ENCODE results near the gene DLK1.

DLK1 gene

DNA sequence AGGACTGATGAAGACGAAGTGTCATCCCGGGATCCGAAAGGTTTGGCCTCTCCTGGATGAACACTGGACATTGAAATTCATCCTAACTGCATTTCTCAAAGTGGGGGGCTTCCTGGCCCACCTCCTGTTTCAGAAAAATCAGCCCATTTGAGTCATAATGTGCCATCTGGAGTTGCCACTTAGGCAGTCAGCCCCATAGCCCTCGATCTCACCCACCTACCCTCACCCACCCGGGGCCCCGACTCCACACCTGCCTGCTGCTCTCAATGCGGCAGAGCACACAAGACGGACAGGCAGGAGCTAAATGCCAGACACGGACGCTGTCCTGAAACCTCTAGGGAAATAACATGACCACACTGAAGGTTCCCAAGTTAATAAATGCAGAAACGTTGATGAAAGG lies 12.6 kb downstream of the DLK1 start:
- Histone ChIP-seq H3K4me1 (ENCODE audit: control insufficient read depth in 1 of 2, insufficient read depth in 2 of 2, low read length in 2 of 2) (no peaks in the 10 kb centered on the region), H3K9me3 (ENCODE audit: control insufficient read depth in 1 of 2, low read length in 2 of 2) (no peaks in the 10 kb centered on the region), H3K27ac (ENCODE audit: low read depth, low read length) (no peak overlapping the region), H3K27me3 (ENCODE audit: control insufficient read depth in 1 of 2, insufficient read depth in 2 of 2, low read length in 2 of 2) (no peaks in the 10 kb centered on the region), H3K9ac (ENCODE audit: low read depth in 1 of 2, low read length in 2 of 2) (no peak overlapping the region), H3K4me3 (ENCODE audit: low read depth in 1 of 2, low read length in 2 of 2) (no peak overlapping the region), H3K36me3 (ENCODE audit: control insufficient read depth in 1 of 2, insufficient read depth in 2 of 2, low read length in 2 of 2) (no peaks in the 10 kb centered on the region)

DNA sequence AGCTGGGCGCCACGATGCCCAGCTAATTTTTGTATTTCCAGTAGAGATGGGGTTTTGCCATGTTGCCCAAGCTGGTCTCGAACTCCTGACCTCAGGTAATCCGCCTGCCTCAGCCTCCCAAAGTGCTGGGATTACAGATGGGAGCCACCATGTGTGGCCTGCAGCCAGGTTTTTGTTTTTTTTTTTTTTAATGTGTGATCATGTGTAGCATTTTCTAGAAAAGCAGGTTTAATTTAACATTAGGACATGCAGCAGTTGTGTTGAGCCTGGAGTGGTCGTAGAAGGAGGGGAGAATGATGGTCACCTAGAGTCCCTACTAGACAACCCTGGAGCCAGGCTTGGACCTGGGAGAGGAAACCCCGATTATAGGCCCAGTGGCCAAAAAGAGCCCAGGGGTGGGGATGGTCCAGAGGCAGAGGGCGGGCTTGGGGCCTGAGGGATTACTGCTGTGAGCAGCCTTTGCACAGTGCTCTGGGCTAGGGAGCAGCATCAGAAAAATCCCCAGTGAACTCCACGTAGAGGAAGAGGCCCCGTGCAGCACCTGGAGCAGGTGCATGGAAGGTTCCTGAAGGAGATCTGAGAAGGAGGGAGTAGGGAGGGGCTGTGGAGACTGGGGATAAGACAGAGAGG lies 13.6 kb downstream of the DLK1 start:
- Histone ChIP-seq H3K36me3 (ENCODE audit: control insufficient read depth in 1 of 2, insufficient read depth in 2 of 2, low read length in 2 of 2) (no peaks in the 10 kb centered on the region), H3K27ac (ENCODE audit: low read depth, low read length) (no peak overlapping the region), H3K9me3 (ENCODE audit: control insufficient read depth in 1 of 2, low read length in 2 of 2) (no peaks in the 10 kb centered on the region), H3K4me3 (ENCODE audit: low read depth in 1 of 2, low read length in 2 of 2) (no peak overlapping the region), H3K4me1 (ENCODE audit: control insufficient read depth in 1 of 2, insufficient read depth in 2 of 2, low read length in 2 of 2) (no peaks in the 10 kb centered on the region), H3K27me3 (ENCODE audit: control insufficient read depth in 1 of 2, insufficient read depth in 2 of 2, low read length in 2 of 2) (no peaks in the 10 kb centered on the region), H3K9ac (ENCODE audit: low read depth in 1 of 2, low read length in 2 of 2) (no peak overlapping the region)

DNA sequence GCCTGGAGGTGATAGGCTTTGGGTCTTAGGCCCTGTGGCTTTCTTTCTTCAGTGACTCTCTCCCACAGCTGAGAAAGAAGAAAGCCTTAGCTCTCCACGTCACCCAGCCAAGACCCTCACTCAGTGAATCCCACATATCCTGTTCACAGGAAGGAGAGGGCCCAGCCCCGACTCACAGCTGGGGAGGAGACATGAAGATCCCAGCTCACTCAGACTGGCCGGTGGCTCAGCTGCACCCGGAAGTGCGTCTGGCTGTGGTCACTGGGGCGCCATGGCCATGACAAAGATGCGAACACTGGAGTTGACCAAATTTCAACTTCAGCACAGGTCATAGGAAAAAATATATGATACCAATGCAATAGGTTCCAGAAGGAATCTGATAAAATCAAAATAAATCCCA lies 14.2 kb downstream of the DLK1 start:
- H3K27ac ChIP-seq (ENCODE audit: low read depth, low read length), result no peak overlapping the region
- no peaks in the 10 kb centered on the region for H3K9me3 ChIP-seq (ENCODE audit: control insufficient read depth in 1 of 2, low read length in 2 of 2)

GRCh38 chr14:100741966-100742365 lies 15.3 kb downstream of the DLK1 start:
- Histone ChIP-seq H3K9ac (ENCODE audit: low read depth in 1 of 2, low read length in 2 of 2) (no peak overlapping the region), H3K27me3 (ENCODE audit: control insufficient read depth in 1 of 2, insufficient read depth in 2 of 2, low read length in 2 of 2) (no peaks in the 10 kb centered on the region)

More for the DNA sequence above, 14.2 kb downstream of the DLK1 start:
- Histone ChIP-seq H3K4me3 (ENCODE audit: low read depth in 1 of 2, low read length in 2 of 2) (no peak overlapping the region), H3K36me3 (ENCODE audit: control insufficient read depth in 1 of 2, insufficient read depth in 2 of 2, low read length in 2 of 2) (no peaks in the 10 kb centered on the region), H3K27me3 (ENCODE audit: control insufficient read depth in 1 of 2, insufficient read depth in 2 of 2, low read length in 2 of 2) (no peaks in the 10 kb centered on the region), H3K9ac (ENCODE audit: low read depth in 1 of 2, low read length in 2 of 2) (no peak overlapping the region), H3K4me1 (ENCODE audit: control insufficient read depth in 1 of 2, insufficient read depth in 2 of 2, low read length in 2 of 2) (no peaks in the 10 kb centered on the region)

GRCh38 chr14:100746326-100746725 lies 19.6 kb downstream of the DLK1 start:
- Histone ChIP-seq H3K9me3 (ENCODE audit: control insufficient read depth in 1 of 2, low read length in 2 of 2) (no peaks in the 10 kb centered on the region), H3K36me3 (ENCODE audit: control insufficient read depth in 1 of 2, insufficient read depth in 2 of 2, low read length in 2 of 2) (no peaks in the 10 kb centered on the region), H3K27ac (ENCODE audit: low read depth, low read length) (no peak overlapping the region), H3K4me1 (ENCODE audit: control insufficient read depth in 1 of 2, insufficient read depth in 2 of 2, low read length in 2 of 2) (no peaks in the 10 kb centered on the region), H3K4me3 (ENCODE audit: low read depth in 1 of 2, low read length in 2 of 2) (no peak overlapping the region), H3K27me3 (ENCODE audit: control insufficient read depth in 1 of 2, insufficient read depth in 2 of 2, low read length in 2 of 2) (no peaks in the 10 kb centered on the region), H3K9ac (ENCODE audit: low read depth in 1 of 2, low read length in 2 of 2) (no peak overlapping the region)

More at GRCh38 chr14:100741966-100742365, 15.3 kb downstream of the DLK1 start:
- H3K4me1 ChIP-seq (ENCODE audit: control insufficient read depth in 1 of 2, insufficient read depth in 2 of 2, low read length in 2 of 2), result no peaks in the 10 kb centered on the region
- H3K36me3 ChIP-seq (ENCODE audit: control insufficient read depth in 1 of 2, insufficient read depth in 2 of 2, low read length in 2 of 2), result no peaks in the 10 kb centered on the region
- H3K4me3 ChIP-seq (ENCODE audit: low read depth in 1 of 2, low read length in 2 of 2), result no peak overlapping the region
- no peak overlapping the region for H3K27ac ChIP-seq (ENCODE audit: low read depth, low read length)
- no peaks in the 10 kb centered on the region for H3K9me3 ChIP-seq (ENCODE audit: control insufficient read depth in 1 of 2, low read length in 2 of 2)

GRCh38 chr14:100747021-100747586 lies 20.4 kb downstream of the DLK1 start:
- H3K36me3 ChIP-seq (ENCODE audit: control insufficient read depth in 1 of 2, insufficient read depth in 2 of 2, low read length in 2 of 2), result no peaks in the 10 kb centered on the region
- no peaks in the 10 kb centered on the region for H3K4me1 ChIP-seq (ENCODE audit: control insufficient read depth in 1 of 2, insufficient read depth in 2 of 2, low read length in 2 of 2)
- no peak overlapping the region for H3K9ac ChIP-seq (ENCODE audit: low read depth in 1 of 2, low read length in 2 of 2)
- no peak overlapping the region for H3K27ac ChIP-seq (ENCODE audit: low read depth, low read length)
- no peaks in the 10 kb centered on the region for H3K27me3 ChIP-seq (ENCODE audit: control insufficient read depth in 1 of 2, insufficient read depth in 2 of 2, low read length in 2 of 2)
- no peak overlapping the region for H3K4me3 ChIP-seq (ENCODE audit: low read depth in 1 of 2, low read length in 2 of 2)
- H3K9me3 ChIP-seq (ENCODE audit: control insufficient read depth in 1 of 2, low read length in 2 of 2), result no peaks in the 10 kb centered on the region

GRCh38 chr14:100747736-100748135 lies 21.0 kb downstream of the DLK1 start:
- Histone ChIP-seq H3K36me3 (ENCODE audit: control insufficient read depth in 1 of 2, insufficient read depth in 2 of 2, low read length in 2 of 2) (no peaks in the 10 kb centered on the region), H3K4me1 (ENCODE audit: control insufficient read depth in 1 of 2, insufficient read depth in 2 of 2, low read length in 2 of 2) (no peaks in the 10 kb centered on the region), H3K27me3 (ENCODE audit: control insufficient read depth in 1 of 2, insufficient read depth in 2 of 2, low read length in 2 of 2) (no peaks in the 10 kb centered on the region), H3K9ac (ENCODE audit: low read depth in 1 of 2, low read length in 2 of 2) (no peak overlapping the region), H3K9me3 (ENCODE audit: control insufficient read depth in 1 of 2, low read length in 2 of 2) (no peaks in the 10 kb centered on the region), H3K4me3 (ENCODE audit: low read depth in 1 of 2, low read length in 2 of 2) (no peak overlapping the region), H3K27ac (ENCODE audit: low read depth, low read length) (no peak overlapping the region)

DNA sequence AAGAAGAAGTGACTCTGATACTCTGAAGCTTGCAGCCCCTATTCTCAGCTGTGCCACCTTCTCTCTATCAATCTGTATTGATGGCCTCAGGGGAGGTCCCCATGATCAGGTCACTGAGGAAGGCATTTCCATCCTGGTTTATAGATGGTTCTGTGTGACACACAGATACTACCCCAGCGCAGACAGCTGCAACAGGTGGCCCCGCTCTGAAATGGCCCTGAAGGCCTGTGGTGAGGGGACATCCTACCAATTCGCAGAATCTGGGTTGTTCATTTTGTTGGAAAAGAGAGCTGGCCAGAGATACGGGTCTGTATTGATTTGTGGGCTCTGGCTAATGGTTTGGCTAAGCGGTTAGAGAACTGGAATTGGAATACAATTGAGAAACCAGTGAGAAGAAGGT lies 21.7 kb downstream of the DLK1 start:
- no peak overlapping the region for H3K9ac ChIP-seq (ENCODE audit: low read depth in 1 of 2, low read length in 2 of 2)
- no peaks in the 10 kb centered on the region for H3K9me3 ChIP-seq (ENCODE audit: control insufficient read depth in 1 of 2, low read length in 2 of 2)
- no peaks in the 10 kb centered on the region for H3K4me1 ChIP-seq (ENCODE audit: control insufficient read depth in 1 of 2, insufficient read depth in 2 of 2, low read length in 2 of 2)
- H3K36me3 ChIP-seq (ENCODE audit: control insufficient read depth in 1 of 2, insufficient read depth in 2 of 2, low read length in 2 of 2), result no peaks in the 10 kb centered on the region
- H3K27ac ChIP-seq (ENCODE audit: low read depth, low read length), result no peak overlapping the region
- H3K27me3 ChIP-seq (ENCODE audit: control insufficient read depth in 1 of 2, insufficient read depth in 2 of 2, low read length in 2 of 2), result no peaks in the 10 kb centered on the region
- H3K4me3 ChIP-seq (ENCODE audit: low read depth in 1 of 2, low read length in 2 of 2), result no peak overlapping the region

DNA sequence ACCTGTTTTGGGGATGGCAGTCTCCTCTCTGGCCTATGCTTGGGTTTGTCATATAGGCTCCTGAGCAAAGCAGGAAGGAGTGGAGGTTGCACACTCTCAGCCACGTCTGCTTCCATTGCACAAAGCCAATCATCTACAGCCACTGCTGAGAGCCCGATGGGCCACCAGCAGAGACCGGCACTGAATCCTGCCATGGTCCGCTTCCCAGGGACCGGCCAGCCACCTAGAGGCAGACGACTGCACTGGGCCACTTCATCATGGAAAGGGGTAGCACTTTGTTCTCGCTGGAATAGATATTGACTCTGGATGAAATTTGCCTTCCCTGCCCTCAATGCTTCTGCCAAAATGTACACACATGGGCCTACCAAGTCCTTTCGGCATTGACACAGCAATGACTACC lies 22.3 kb downstream of the DLK1 start:
- Histone ChIP-seq H3K27me3 (ENCODE audit: control insufficient read depth in 1 of 2, insufficient read depth in 2 of 2, low read length in 2 of 2) (peaks cover 0 to under 1% of the 10 kb centered on the region in 2 donors), H3K4me1 (ENCODE audit: control insufficient read depth in 1 of 2, insufficient read depth in 2 of 2, low read length in 2 of 2) (no peaks in the 10 kb centered on the region), H3K4me3 (ENCODE audit: low read depth in 1 of 2, low read length in 2 of 2) (no peak overlapping the region), H3K36me3 (ENCODE audit: control insufficient read depth in 1 of 2, insufficient read depth in 2 of 2, low read length in 2 of 2) (no peaks in the 10 kb centered on the region), H3K27ac (ENCODE audit: low read depth, low read length) (no peak overlapping the region), H3K9me3 (ENCODE audit: control insufficient read depth in 1 of 2, low read length in 2 of 2) (no peaks in the 10 kb centered on the region), H3K9ac (ENCODE audit: low read depth in 1 of 2, low read length in 2 of 2) (no peak overlapping the region)

DNA sequence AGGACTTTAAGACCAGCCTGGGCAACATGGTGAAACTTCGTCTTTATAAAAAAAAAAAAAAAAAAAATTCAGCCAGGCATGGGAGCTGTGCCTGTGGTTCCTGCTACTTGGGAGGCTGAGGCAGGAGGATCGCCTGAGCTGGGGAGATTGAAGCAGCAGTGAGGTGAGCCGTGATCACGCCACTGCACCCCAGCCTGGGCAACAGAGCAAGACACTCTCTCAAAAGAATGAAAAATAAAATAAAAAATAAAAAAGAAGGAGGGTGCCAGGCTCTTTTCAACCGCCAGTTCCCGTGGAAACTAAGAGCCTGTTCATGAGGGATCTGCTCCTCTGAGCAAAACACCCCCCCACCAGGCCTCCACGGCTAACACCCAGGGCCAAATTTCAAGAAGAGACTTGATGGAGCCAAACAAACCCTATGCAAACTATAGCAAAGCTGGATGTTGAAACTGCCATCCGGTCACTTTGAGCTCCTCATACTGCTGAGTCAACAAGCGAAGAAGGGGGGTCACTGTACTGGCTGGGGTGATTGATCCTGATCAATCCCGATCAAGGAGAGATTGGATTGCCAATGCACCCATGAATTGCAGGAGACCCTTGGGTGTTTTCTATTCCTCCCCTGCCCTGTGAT lies 23.4 kb downstream of the DLK1 start:
- Histone ChIP-seq H3K36me3 (ENCODE audit: control insufficient read depth in 1 of 2, insufficient read depth in 2 of 2, low read length in 2 of 2) (no peaks in the 10 kb centered on the region), H3K9ac (ENCODE audit: low read depth in 1 of 2, low read length in 2 of 2) (no peak overlapping the region), H3K27me3 (ENCODE audit: control insufficient read depth in 1 of 2, insufficient read depth in 2 of 2, low read length in 2 of 2) (peaks cover 0 to 3% of the 10 kb centered on the region in 2 donors), H3K9me3 (ENCODE audit: control insufficient read depth in 1 of 2, low read length in 2 of 2) (no peaks in the 10 kb centered on the region), H3K4me1 (ENCODE audit: control insufficient read depth in 1 of 2, insufficient read depth in 2 of 2, low read length in 2 of 2) (no peaks in the 10 kb centered on the region), H3K4me3 (ENCODE audit: low read depth in 1 of 2, low read length in 2 of 2) (no peak overlapping the region), H3K27ac (ENCODE audit: low read depth, low read length) (no peak overlapping the region)
